IMR-90 (cell line): ENCODE data around the gene GPR35. TPM values are rescaled to one million over a fixed set of nuclear protein-coding genes. Genes with fewer than 3 reads are reported as not detected.

Experiments used
- ATAC-seq: fragments of 200-7000 bp; cut with Tn5 transposase; 2 replicates; pipeline ENCODE4 v1.9.1; 2020; ENCODE audit warnings: low read depth, mild to moderate bottlenecking, moderate library complexity
- BruUV-seq: library from RNA; stranded (reverse); fragments of 400-500 nt; replicated peaks from 2 replicates; lab custom pipeline; 2021; lab: Mats Ljungman, UMichigan
- CTCF ChIA-PET: fragments of 300-600 bp; formaldehyde crosslinking; extraction: SDS; loops from one replicate; lab custom pipeline; 2021; ENCODE audit warnings: antibody characterized with exemption; lab: Yijun Ruan, JAX
- POLR2A ChIA-PET: fragments of 300-600 bp; sonication (Branson Sonifier 250); formaldehyde crosslinking; loops from one replicate; lab custom pipeline; 2022; ENCODE audit warnings: antibody characterized with exemption; ENCODE audit not compliant: unreplicated experiment; lab: Charles Lee
- DNase-seq: peaks from one replicate; pipeline ENCODE4 v3.0.0; 2013
- H2AFZ ChIP-seq: replicated peaks from 2 replicates; pipeline ENCODE3; 2013; ENCODE audit warnings: low read length, mild to moderate bottlenecking; ENCODE audit not compliant: poor library complexity
- H2AK5ac ChIP-seq: 2 replicates; pipeline ENCODE4 v1.6.1; 2013; ENCODE audit warnings: low read depth, low read length, inconsistent platforms
- H2AK9ac ChIP-seq: replicated peaks from 2 replicates; pipeline ENCODE3; 2013; ENCODE audit warnings: mild to moderate bottlenecking, low read depth, low read length, moderate library complexity; ENCODE audit not compliant: poor library complexity
- H2BK120ac ChIP-seq: 2 replicates; pipeline ENCODE4 v1.6.1; 2013; ENCODE audit warnings: low read depth, low read length, inconsistent platforms
- H2BK15ac ChIP-seq: 3 replicates; pipeline ENCODE4 v1.6.1; 2013; ENCODE audit warnings: low read depth, low read length, inconsistent platforms
- H2BK20ac ChIP-seq: 2 replicates; pipeline ENCODE4 v1.6.1; 2013; ENCODE audit warnings: low read depth, mild to moderate bottlenecking, inconsistent platforms, low read length, moderate library complexity
- H2BK5ac ChIP-seq: 2 replicates; pipeline ENCODE4 v1.6.1; 2013; ENCODE audit warnings: mild to moderate bottlenecking, low read depth, low read length, inconsistent platforms; ENCODE audit not compliant: poor library complexity, severe bottlenecking
- H3K14ac ChIP-seq: replicated peaks from 2 replicates; pipeline ENCODE4 v1.6.1; 2013; ENCODE audit warnings: low read depth, low read length, inconsistent platforms
- H3K18ac ChIP-seq: 2 replicates; pipeline ENCODE4 v1.6.1; 2013; ENCODE audit warnings: low read depth, low read length, control low read depth
- H3K23ac ChIP-seq: 2 replicates; pipeline ENCODE4 v1.6.1; 2013; ENCODE audit warnings: low read depth, low read length, inconsistent platforms
- H3K27ac ChIP-seq: 2 replicates; pipeline ENCODE4 v1.5.1; 2013; ENCODE audit warnings: mild to moderate bottlenecking, control low read depth, low read length; ENCODE audit not compliant: insufficient read depth
- H3K27me3 ChIP-seq: 2 replicates; pipeline ENCODE4 v1.6.1; 2013; ENCODE audit warnings: low read length; ENCODE audit not compliant: control insufficient read depth, insufficient read depth
- H3K36me3 ChIP-seq: 2 replicates; pipeline ENCODE4 v1.6.1; 2013; ENCODE audit warnings: low read length, mixed read lengths; ENCODE audit not compliant: control insufficient read depth, insufficient read depth
- H3K4ac ChIP-seq: 2 replicates; pipeline ENCODE4 v1.6.1; 2013; ENCODE audit warnings: low read depth, low read length, inconsistent platforms
- H3K4me1 ChIP-seq: 2 replicates; pipeline ENCODE4 v1.6.1; 2013; ENCODE audit warnings: low read length, mixed read lengths; ENCODE audit not compliant: control insufficient read depth, insufficient read depth
- H3K4me2 ChIP-seq: 2 replicates; pipeline ENCODE4 v1.6.1; 2013; ENCODE audit warnings: low read depth, mild to moderate bottlenecking, control low read depth, low read length, moderate library complexity
- H3K4me3 ChIP-seq: 2 replicates; pipeline ENCODE4 v1.5.1; 2013; ENCODE audit warnings: low read depth, mild to moderate bottlenecking, control low read depth, low read length, moderate library complexity; ENCODE audit not compliant: insufficient read depth
- H3K56ac ChIP-seq: 2 replicates; pipeline ENCODE4 v1.6.1; 2013; ENCODE audit warnings: low read length, inconsistent platforms; ENCODE audit not compliant: insufficient read depth; ENCODE audit errors: extremely low read depth
- H3K79me1 ChIP-seq, 2 experiments: 2 replicates each; pipeline ENCODE4 v1.6.1; 2013; ENCODE audit warnings: low read length in 2 of 2, inconsistent platforms in 1 of 2, low read depth in 1 of 2
- H3K9ac ChIP-seq: 2 replicates; pipeline ENCODE4 v1.6.1; 2013; ENCODE audit warnings: low read depth, low read length, control low read depth
- H3K9me1 ChIP-seq: 2 replicates; pipeline ENCODE4 v1.6.1; 2013; ENCODE audit warnings: low read length, inconsistent platforms; ENCODE audit not compliant: insufficient read depth
- H3K9me3 ChIP-seq: 2 replicates; pipeline ENCODE4 v1.6.1; 2013; ENCODE audit warnings: low read length; ENCODE audit not compliant: control insufficient read depth, insufficient read depth
- H4K20me1 ChIP-seq: 2 replicates; pipeline ENCODE4 v1.6.1; 2013; ENCODE audit warnings: low read length, inconsistent platforms; ENCODE audit not compliant: insufficient read depth
- H4K5ac ChIP-seq: 2 replicates; pipeline ENCODE4 v1.6.1; 2013; ENCODE audit warnings: mild to moderate bottlenecking, low read depth, low read length, control low read depth
- H4K8ac ChIP-seq, 2 experiments: 2 replicates each; pipeline ENCODE4 v1.6.1; 2013; ENCODE audit warnings: low read depth in 2 of 2, low read length in 2 of 2, control low read depth in 1 of 2, inconsistent platforms in 1 of 2
- H4K91ac ChIP-seq: 2 replicates; pipeline ENCODE4 v1.6.1; 2013; ENCODE audit warnings: low read depth, low read length, inconsistent platforms; ENCODE audit not compliant: insufficient read depth
- BHLHE40 ChIP-seq: fragments of 150-350 bp; IDR thresholded peaks from 2 replicates; pipeline ENCODE4 v1.6.1; 2016; ENCODE audit warnings: mild to moderate bottlenecking, low read depth, low read length
- CEBPB ChIP-seq: IDR thresholded peaks from 2 replicates; pipeline ENCODE4 v1.6.1; 2012; ENCODE audit warnings: low read depth, low read length, improper control_type of control experiment
- CHD1 ChIP-seq: IDR thresholded peaks from 2 replicates; pipeline ENCODE4 v1.6.1; 2012; ENCODE audit warnings: low read depth, low read length, improper control_type of control experiment
- CTCF ChIP-seq: conservative IDR thresholded peaks from 2 replicates; pipeline ENCODE4 v1.5.1; 2012; ENCODE audit warnings: mild to moderate bottlenecking, low read depth, low read length, improper control_type of control experiment
- ELK1 ChIP-seq: fragments of 150-350 bp; IDR thresholded peaks from 2 replicates; pipeline ENCODE4 v1.6.1; 2016; ENCODE audit warnings: low read depth, mild to moderate bottlenecking, low read length, moderate library complexity, borderline replicate concordance
- FOS ChIP-seq: fragments of 150-350 bp; IDR thresholded peaks from 2 replicates; pipeline ENCODE4 v1.6.1; 2016; ENCODE audit warnings: low read depth, low read length
- MAFK ChIP-seq: IDR thresholded peaks from 2 replicates; pipeline ENCODE4 v1.6.1; 2012; ENCODE audit warnings: low read depth, low read length, improper control_type of control experiment
- MAZ ChIP-seq: IDR thresholded peaks from 2 replicates; pipeline ENCODE4 v1.6.1; 2012; ENCODE audit warnings: low read depth, mild to moderate bottlenecking, low read length, improper control_type of control experiment, moderate library complexity, borderline replicate concordance
- MXI1 ChIP-seq: IDR thresholded peaks from 2 replicates; pipeline ENCODE4 v1.6.1; 2012; ENCODE audit warnings: low read depth, mild to moderate bottlenecking, low read length, moderate library complexity, borderline replicate concordance
- NFE2L2 ChIP-seq: fragments of 150-350 bp; IDR thresholded peaks from 2 replicates; pipeline ENCODE4 v1.6.1; 2016; ENCODE audit warnings: low read depth, mild to moderate bottlenecking, low read length
- POLR2A ChIP-seq: IDR thresholded peaks from 2 replicates; pipeline ENCODE4 v1.6.1; 2012; ENCODE audit warnings: mild to moderate bottlenecking, low read depth, low read length
- RAD21 ChIP-seq: IDR thresholded peaks from 2 replicates; pipeline ENCODE4 v1.6.1; 2012; ENCODE audit warnings: low read length, improper control_type of control experiment
- RCOR1 ChIP-seq: IDR thresholded peaks from 2 replicates; pipeline ENCODE4 v1.6.1; 2012; ENCODE audit warnings: mild to moderate bottlenecking, low read length, improper control_type of control experiment; ENCODE audit not compliant: insufficient replicate concordance
- RFX5 ChIP-seq: IDR thresholded peaks from 2 replicates; pipeline ENCODE4 v1.8.0; 2012; ENCODE audit warnings: low read depth, mild to moderate bottlenecking, low read length, moderate library complexity
- SMC3 ChIP-seq: fragments of 150-350 bp; IDR thresholded peaks from 2 replicates; pipeline ENCODE4 v1.6.1; 2016; ENCODE audit warnings: low read depth, mild to moderate bottlenecking, antibody characterized with exemption, low read length, moderate library complexity
- USF2 ChIP-seq: fragments of 150-350 bp; IDR thresholded peaks from 2 replicates; pipeline ENCODE4 v1.6.1; 2017; ENCODE audit warnings: mild to moderate bottlenecking, antibody characterized with exemption, low read length, low read depth
- whole genome bisulfite sequencing, 2 experiments: methylation state at CpG; one replicate each; pipeline versions ENCODE4 v1.1.5 to v1.1.7; 2013; ENCODE audit warnings: missing lambda C conversion rate in 2 of 2; ENCODE audit not compliant: insufficient read length in 1 of 2; ENCODE audit errors: extremely low coverage in 2 of 2; 5-methylcytosine and 5-hydroxymethylcytosine counted together
- dilution Hi-C: fragments of 300-500 bp; cut with HindIII; formaldehyde crosslinking; loops from one replicate; pipeline ENCODE4 v1.14.3; 2018; ENCODE audit warnings: low sequenced_read_pairs; ENCODE audit not compliant: unreplicated experiment
- in situ Hi-C: fragments of 300-500 bp; cut with MboI; formaldehyde crosslinking; loops from 3 replicates; pipeline ENCODE4 v1.14.3; 2019; ENCODE audit warnings: low sequenced_read_pairs, inconsistent platforms, mixed read lengths
- intact Hi-C: fragments of 100-400 bp; cut with micrococcal nuclease; formaldehyde crosslinking; loops from 2 replicates; pipeline ENCODE4 v1.10.0; 2022
- polyA plus RNA-seq, 3 experiments: library from polyadenylated mRNA; depleted of rRNA; stranded (reverse); fragments of >200 nt; gene quantifications; 2 replicates each; pipeline ENCODE4 v1.2.3, GENCODE V29; 2012; ENCODE audit warnings: low replicate concordance in 1 of 3
- total RNA-seq: library from RNA; depleted of rRNA; stranded (reverse); fragments of >200 nt; gene quantifications from 2 replicates; pipeline ENCODE4 v1.2.3, GENCODE V29; 2012

The GPR35 gene
- total and polyA plus RNA-seq, 2 of the 4 experiments (the other 2 are of a cell fraction): 0.31 TPM; not detected in 1

GRCh38 chr2:240640939-240641338 lies 15.7 kb downstream of the GPR35 start:
- H2BK15ac ChIP-seq: no peak overlapping the region
- no peak overlapping the region for H4K8ac ChIP-seq
- H4K91ac ChIP-seq: no peak overlapping the region
- peaks cover 36% of the 10 kb centered on the region for H3K27me3 ChIP-seq
- no peak overlapping the region for H3K27ac ChIP-seq
- H3K4ac ChIP-seq: no peak overlapping the region
- no peak overlapping the region for H3K23ac ChIP-seq
- H3K14ac ChIP-seq: no peak overlapping the region
- ChIA-PET CTCF (interaction anchor here (0.7 kb wide), 1 partner anchor 68 kb away, joined by 3 read pairs; no protein-coding TSS in a partner anchor), POLR2A (no interaction called here)
- H3K18ac ChIP-seq: no peak overlapping the region
- no peaks in the 10 kb centered on the region for H4K20me1 ChIP-seq
- peak; percentile 81 for ATAC-seq
- H4K5ac ChIP-seq: no peak overlapping the region
- no peaks in the 10 kb centered on the region for H3K79me1 ChIP-seq
- in situ Hi-C loops (no loop called here), dilution Hi-C loops (no loop called here), intact Hi-C loops (no loop called here)
- H3K4me3 ChIP-seq: no peak overlapping the region
- H3K9ac ChIP-seq: no peak overlapping the region
- no peak overlapping the region for H3K56ac ChIP-seq
- H3K9me1 ChIP-seq: no peaks in the 10 kb centered on the region
- H2BK120ac ChIP-seq: no peak overlapping the region
- DNase-seq: no peak
- no peak overlapping the region for H3K4me2 ChIP-seq
- TF ChIP-seq RCOR1: no peak
- no peak for TF ChIP-seq MAZ
- peak; percentile 16; the same call in 1 of the 2 replicates for TF ChIP-seq SMC3
- TF ChIP-seq CTCF: peak; percentile 35; the same call in 1 of the 2 replicates
- no peak for TF ChIP-seq MAFK
- no peak for TF ChIP-seq USF2
- no peak for TF ChIP-seq BHLHE40
- TF ChIP-seq RFX5: no peak
- TF ChIP-seq CEBPB: no peak
- no peak for TF ChIP-seq CHD1
- no peak for TF ChIP-seq NFE2L2
- TF ChIP-seq POLR2A: no peak
- no peak for TF ChIP-seq MXI1
- TF ChIP-seq FOS: no peak
- 0 out of 2 replicates have a peak, but pooled peaks have one; percentile 9 for TF ChIP-seq RAD21
- no peak for TF ChIP-seq ELK1
- no peak overlapping the region for H2AK5ac ChIP-seq
- BruUV-seq: no TSS peak
- peak overlapping the region; percentile 58 for H2AFZ ChIP-seq
- H3K36me3 ChIP-seq: no peaks in the 10 kb centered on the region
- H2AK9ac ChIP-seq: peak overlapping the region; percentile 42
- no peaks in the 10 kb centered on the region for H3K4me1 ChIP-seq
- H2BK20ac ChIP-seq: no peak overlapping the region
- H2BK5ac ChIP-seq: no peak overlapping the region
- no peaks in the 10 kb centered on the region for H3K9me3 ChIP-seq
- 10% methylated on average over 2 of the region's 16 CpGs; no CpG with 5 or more reads in 1 of the 2 experiments for WGBS, 2 experiments
